Ureter (tissue), 1 donor: ENCODE data around the gene MAGI2. TPM values are rescaled to one million over a fixed set of nuclear protein-coding genes. Genes with fewer than 3 reads are reported as not detected.

ENCODE experiments used
- DNase-seq: peaks from one replicate; pipeline ENCODE4 v3.0.0-alpha.2; 2020; ENCODE audit warnings: low spot score
- total RNA-seq: library from RNA; stranded (reverse); gene quantifications from one replicate; pipeline ENCODE4 v1.2.4, GENCODE V29; 2023
- donor health status: DM: yes; HTN: yes; CAD: no.

The MAGI2 gene
- total RNA-seq, 1 donor from 2014 or later: 25.3 TPM

GRCh38 chr7:79257959-79258358 is 195.5 kb downstream of the MAGI2 start:
- DNase-seq: no peak

DNA sequence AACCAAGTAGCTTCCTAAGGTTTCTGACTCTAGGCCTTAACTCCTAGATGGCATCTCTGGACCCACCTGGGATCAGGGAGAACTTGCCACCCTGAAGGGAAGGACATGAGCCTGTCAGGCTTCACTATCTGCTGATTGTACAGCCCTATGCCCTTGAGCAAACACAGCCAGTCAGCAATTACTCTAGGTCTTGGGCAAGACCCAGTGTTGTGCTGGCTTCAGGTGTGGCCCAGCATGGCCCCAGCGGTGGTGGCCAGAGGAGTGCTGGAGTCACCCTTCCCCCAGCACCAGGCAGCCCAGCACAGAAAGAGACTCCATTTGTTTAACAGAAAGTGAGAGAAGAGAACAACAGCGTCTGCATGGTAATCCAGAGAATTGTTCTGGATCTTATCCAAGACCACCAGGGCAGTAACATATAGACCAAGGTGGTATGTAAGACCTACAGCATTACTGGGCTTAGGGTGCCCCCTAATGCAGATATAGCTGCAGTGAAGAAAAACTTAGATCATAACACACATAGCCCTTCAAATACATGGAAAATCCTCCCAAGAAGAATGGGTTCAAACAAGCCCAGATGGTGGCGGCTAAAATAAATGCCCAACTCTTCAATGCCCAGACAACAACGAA is 207.7 kb downstream of the MAGI2 start:
- DNase-seq: no peak

DNA sequence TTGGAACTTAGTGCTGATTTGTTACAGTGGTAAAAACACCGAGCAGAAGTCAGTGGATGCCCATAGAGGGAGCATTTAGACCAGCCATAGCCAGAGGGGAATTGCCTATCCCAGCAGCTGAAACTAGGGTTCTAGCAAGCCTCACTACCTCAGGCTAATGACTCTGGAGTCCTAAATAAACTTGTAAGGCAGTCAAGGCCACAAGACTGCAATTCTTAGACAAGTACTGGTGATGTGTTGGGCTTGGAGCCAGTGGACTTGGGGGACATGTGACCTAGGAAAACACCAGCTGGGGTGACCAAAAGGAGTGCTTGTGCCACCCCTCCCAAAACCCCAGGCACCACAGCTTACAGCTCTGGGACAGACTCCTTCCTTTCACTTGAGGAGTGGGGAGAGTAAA is 209.0 kb downstream of the MAGI2 start:
- no peak for DNase-seq

DNA sequence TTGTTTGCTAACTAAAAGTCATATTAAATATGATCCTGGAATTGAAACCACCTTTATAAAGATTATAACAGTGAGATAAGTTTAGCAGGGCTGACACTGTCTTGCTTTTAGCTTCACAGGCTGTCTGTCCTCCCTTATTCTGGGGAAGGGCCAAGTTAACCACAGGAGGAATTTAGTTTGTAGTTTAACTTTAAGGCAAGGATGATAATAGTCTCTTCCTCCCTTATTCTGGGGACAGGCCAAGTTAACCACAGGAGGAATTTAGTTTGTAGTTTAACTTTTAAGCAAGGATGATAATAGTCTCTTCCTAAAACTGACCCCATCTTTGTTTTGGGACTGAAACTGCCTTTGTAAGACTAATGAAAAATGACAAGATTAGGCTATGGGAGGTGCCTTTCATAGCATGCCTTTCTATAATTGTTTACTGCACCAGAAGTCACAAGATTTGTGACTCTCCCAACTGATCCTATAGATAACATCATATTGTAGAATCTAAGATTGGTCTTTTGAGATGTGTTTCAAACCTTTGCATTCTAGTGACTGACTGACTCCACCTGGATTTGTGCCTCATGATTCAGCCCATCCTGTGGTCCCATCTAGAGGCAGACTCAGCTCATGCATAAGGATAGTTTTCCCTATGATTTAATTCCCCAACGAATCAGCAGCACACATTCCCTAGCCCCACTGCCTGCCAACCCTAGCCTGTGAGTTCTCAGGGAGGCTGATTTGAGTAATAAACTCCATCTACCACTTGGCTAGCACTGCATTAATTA is 212.0 kb downstream of the MAGI2 start:
- no peak for DNase-seq

GRCh38 chr7:79240413-79240812 is 213.1 kb downstream of the MAGI2 start:
- no peak for DNase-seq

- no peak for DNase-seq
Observed at GRCh38 chr7:79236352-79237028, 217.0 kb downstream of the MAGI2 start.

- DNase-seq: no peak
Observed at GRCh38 chr7:79227044-79227443, 226.4 kb downstream of the MAGI2 start.

DNA sequence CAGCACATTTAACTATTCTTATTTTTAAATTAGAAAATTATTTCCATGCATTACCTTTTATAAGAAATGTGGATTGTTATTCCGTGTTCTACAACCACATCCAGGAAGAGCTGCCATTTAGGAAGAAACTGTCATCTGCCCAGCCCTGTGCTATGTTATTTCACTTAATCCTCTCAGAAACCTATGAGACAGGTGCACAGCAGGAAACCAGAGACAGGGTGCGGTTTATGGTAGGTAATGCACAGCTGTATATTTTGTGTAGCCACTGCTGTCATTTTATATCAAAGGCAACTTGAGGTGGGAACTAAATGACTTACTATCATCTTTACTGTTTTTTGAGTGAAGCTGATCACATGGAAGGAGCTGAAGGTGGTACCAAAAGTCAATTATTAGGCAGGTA is 232.3 kb downstream of the MAGI2 start:
- DNase-seq: no peak

DNA sequence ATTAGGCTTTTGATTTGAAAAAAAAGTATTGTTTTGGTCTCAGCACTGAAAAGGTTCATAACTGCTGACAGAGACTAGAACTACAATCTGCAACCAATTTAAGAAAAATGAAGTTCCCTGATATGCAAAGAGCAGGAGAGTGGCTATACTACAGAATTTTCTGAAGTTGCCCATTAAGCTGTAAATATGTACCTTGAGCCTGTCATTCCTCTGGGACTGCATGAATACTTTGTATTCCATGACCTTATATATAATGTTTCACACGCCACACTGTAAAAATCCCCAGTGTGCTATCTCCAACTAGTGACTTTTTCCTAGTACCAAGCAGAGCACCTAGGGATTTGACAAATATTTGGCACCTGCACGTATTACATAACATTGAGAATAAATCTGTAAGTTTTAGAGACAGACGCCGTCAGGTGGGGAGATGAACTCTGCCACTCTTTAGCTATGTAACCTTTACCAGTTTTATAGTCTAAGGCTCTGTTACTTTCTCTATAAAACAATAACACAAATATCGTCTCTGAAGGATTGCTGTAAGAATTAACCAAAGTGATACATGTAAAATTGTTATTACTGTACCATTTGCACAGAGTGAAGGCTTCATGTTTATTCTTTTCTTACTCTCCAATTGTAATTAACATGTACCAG is 235.4 kb downstream of the MAGI2 start:
- DNase-seq: no peak

- no peak for DNase-seq
Observed at GRCh38 chr7:79217468-79217867, 236.0 kb downstream of the MAGI2 start.

GRCh38 chr7:79216236-79216635 is 237.2 kb downstream of the MAGI2 start:
- no peak for DNase-seq

GRCh38 chr7:79212334-79212733 is 241.1 kb downstream of the MAGI2 start:
- DNase-seq: no peak

DNA sequence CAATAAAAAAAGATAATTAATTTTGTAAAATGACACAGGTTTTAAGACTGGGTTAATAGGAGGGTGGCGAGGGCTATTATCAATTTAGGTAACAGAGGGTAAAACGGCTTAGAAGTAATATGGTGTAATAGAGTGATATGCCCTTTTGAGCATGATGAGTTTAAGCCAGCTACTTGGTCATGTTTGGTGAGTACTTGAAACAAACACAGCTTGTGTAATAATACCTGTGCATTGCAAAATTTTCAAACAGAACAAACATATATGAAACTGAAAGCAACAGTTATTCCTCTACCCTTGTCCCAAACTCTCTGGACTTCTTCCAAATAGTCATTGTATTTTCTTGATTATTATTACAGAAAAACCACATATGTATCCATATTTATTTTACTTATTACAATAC is 241.7 kb downstream of the MAGI2 start:
- DNase-seq: no peak

- no peak for DNase-seq
Observed at GRCh38 chr7:79199961-79200360, 253.5 kb downstream of the MAGI2 start.

DNA sequence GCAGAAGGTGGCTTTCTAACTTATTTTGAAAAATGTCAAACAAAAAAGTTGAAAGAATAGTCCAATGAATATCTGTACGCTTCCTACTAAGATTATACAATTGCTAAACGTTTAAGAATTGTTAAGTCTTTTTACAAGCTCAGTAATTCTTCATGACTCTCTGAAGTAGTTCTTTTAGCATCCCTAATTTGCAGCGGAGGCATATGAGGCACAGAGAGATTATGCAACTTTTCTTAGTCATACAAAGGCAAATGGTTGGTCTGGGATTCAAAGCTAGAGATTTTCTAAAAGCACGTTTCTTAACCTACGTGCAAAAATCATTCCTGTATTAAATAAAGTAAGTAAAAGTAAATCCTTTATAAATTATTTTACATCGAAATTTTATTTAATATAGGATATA is 254.2 kb downstream of the MAGI2 start:
- no peak for DNase-seq

DNA sequence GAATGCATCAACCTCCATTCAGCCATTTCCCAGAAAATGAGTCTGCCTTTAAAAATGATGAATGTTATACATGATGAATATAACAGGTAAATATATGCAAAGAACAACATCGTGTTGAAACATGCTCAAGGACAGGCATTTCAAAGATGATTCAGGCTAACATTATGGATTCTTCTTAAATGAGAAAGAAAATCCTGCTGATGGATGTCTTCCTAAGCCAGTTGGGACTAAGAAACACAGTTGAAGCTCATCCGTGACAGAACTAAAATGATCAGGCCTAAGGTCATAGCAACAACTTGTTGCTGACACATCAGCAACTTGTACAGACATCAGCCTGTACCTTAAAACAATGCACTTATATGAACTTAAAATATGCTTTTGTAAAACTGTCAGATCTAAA is 267.9 kb downstream of the MAGI2 start:
- DNase-seq: no peak

GRCh38 chr7:79182283-79182682 is 271.2 kb downstream of the MAGI2 start:
- DNase-seq: no peak

DNA sequence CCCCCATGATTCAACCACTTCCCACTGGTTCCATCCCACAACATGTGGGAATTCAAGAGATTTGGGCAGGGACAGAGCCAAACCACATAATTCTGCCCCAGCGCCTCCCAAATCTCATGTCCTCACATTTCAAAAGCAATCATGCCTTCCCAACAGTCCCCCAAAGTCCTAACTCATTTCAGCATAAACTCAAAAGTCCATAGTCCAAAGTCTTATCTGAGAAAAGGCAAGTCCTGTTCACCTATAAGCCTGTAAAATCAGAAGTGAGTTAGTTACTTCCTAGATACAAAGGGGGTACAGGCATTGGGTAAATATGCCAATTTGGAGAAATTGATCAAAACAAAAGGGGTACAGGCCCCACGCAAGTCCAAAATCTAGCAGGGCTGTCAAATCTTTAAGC is 272.9 kb downstream of the MAGI2 start:
- DNase-seq: no peak

GRCh38 chr7:79176859-79177477 is 276.5 kb downstream of the MAGI2 start:
- no peak for DNase-seq

DNA sequence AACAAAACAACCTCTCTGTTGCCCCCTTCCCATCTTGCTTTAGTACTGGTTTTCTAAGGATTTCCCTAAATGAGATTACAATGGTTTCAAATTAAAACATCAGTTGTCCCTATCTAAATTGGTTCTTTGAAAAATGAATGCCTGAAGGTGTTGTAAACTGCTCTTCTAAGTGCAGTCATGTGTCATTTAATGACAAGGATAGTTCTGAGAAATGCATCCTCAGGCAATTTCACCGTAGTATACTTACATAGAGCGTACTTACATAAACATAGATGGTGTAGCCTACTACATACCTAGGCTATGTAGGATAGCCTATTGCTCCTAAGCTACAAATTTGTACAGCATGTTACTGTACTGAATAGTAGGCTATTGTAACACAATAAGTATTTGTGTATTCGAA is 278.1 kb downstream of the MAGI2 start:
- no peak for DNase-seq

DNA sequence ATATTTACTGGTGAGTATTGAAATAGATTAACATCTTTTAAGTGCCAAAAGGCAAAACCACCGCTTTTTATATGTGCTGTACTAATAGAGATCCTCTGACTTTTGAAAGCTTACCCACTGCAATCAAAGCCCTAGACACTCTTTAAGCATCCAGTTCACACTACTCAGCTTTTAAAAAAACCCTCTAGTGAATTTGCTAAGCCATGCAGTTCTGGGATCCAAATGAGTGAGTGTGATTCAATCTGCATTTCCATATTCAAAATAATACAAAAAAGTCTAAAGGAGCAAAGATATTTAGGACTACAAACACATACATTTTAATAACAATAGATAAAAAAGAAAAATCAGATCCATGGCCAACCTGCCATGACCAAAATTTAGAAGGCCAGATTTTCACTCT is 288.2 kb downstream of the MAGI2 start:
- no peak for DNase-seq

DNA sequence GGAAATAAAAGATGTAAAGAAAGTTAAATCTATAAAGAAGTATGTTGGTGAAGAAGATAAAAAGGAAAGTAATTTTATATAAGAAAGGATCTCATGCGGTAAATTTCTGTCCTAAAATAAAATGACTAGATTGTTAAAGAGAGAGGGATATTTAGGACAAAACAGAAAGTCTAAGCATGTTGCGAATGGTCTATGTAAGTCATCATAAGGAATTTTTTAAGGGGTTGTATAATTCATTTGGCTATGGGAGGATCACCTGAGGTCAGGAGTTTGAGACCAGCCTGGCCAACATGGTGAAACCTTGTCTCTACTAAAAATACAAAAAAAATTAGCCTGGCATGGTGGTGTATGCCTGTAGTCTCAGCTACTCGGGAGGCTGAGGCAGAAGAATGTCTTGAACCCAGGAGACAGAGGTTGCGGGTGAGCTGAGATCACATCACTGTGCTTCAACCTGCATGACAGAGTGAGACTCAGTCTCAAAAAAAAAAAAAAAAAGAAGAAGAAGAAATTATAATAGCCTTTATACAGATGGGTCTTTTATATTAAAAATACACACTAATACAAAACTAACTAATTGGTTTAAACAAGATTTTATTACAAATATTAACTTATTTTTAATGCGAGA is 294.3 kb downstream of the MAGI2 start:
- DNase-seq: no peak
